HG02763 (cell line): Measurements from ENCODE around the gene GLOD4.
"Not testable (repeated sequence)": the region's sequence is repeated elsewhere in the genome, so short reads cannot be mapped to it uniquely, and the experiment has no call there.

ENCODE experiments used
- ATAC-seq: cut with Tn5 transposase; IDR thresholded peaks from one replicate; pipeline ENCODE4 v1.9.1; 2021; ENCODE audit warnings: mild to moderate bottlenecking, moderate library complexity; ENCODE audit not compliant: unreplicated experiment

Gene GLOD4

DNA sequence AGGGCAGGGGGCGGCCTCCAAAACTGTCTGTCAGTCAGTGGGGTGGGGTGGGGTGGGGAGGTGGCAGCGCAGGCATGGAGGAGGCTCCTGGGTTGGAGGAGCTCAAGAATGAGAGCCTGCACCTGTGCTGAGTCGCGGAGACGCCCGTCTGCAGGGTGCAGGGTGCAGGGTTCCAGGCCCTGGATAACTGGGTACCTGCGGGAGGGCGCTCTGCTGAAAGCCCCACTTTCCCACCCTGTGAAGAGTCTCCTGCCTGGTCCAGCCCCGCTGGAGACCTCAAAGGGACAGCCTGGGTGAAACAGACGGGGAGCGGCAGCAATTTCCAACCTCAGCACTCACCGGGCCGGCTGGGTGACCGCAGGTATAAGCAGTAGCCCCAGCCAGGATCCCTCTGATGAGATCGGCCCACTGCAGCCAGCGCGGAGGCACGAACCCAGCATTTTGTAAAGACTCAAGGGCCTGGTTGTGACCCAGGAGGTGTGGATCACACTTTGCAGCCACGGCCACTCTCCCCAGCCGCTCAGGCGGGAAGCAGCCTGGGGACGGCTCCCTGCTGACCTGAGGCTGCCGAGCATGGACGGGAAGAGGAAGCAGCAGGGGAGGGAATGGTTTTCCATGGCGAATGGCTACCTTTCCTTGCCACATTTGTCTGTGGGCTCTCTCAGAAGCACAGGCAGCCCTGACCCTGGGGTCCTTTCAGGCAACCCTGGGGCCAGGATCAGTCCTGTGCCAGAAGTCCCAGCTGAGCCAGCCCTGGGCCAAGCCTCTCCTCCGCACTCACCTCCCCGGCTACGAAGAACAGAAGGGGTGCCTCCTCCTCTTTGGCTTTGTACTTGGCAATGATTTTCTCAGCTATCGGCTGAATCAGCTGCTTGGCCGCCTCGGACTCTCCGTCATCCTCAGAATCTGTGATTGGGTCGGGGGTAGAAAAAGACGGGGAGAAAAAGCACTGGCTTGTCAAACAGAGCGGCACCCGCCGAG, 21.1 kb upstream of the GLOD4 start:
- ATAC-seq, result no peak

- no peak for ATAC-seq
Measured at GRCh38 chr17:802481-802880, 20.4 kb upstream of the GLOD4 start.

GRCh38 chr17:801660-802059, 19.6 kb upstream of the GLOD4 start:
- ATAC-seq, result no peak

GRCh38 chr17:800446-801242, 18.6 kb upstream of the GLOD4 start:
- no peak for ATAC-seq

DNA sequence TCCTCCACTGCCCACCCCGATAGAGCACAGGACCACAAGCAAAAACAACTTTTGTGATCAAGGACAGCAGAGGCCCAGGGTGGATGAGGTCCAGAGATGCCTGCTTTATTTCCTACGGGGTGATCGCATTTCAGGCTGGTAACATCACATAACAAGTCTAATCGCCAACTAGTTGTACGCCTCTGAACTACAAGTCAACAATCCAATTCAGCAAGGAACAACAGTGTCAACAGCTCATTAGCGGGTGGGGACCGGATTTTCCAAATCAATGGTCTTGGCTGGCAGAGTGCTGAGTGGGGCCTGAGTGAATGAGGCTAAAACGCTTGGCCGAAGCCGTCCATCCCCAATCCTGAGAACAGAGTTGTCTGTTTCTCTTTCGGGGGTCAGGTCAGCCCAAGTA, 17.2 kb upstream of the GLOD4 start:
- ATAC-seq, result no peak

DNA sequence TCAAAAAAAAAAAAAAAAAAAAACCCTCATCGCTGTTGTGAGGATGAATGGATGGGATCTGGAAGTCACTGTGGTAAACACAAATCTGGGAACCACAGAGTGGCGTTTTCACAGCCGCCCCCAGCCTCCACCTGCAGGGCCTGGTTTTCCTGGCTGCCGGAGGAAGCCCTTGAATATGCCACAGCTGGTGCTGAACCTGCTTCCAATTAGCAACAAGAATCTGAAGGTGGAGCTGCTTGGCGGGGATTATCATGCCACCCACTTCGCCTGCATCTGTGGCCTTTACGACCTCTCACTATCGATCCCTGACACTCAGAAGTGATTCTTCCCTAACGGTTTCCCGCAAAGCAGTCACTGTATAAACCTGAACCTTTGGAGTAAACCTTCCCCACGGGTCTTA, 16.2 kb upstream of the GLOD4 start:
- no peak for ATAC-seq

- no peak for ATAC-seq
Measured at GRCh38 chr17:797236-797840, 15.3 kb upstream of the GLOD4 start.

DNA sequence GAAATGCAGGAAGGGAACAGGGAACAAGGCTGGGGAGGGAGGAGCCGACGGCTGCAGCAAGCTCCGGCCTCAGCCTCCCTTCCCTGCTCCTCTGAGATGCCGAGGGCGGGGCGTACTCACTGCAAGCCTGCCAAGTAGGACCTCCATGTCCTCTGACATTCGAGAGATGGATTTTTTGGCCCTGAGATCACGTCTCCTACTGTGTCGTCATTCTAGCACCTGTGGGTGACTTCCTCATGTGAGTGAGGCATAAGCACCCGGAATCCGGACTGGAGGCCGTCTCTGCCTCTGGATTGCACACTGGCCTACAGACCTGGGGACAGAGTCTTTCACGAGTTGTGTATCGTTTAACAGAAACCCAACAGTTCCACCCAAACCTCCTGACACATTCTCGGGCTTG, 14.5 kb upstream of the GLOD4 start:
- no peak for ATAC-seq

DNA sequence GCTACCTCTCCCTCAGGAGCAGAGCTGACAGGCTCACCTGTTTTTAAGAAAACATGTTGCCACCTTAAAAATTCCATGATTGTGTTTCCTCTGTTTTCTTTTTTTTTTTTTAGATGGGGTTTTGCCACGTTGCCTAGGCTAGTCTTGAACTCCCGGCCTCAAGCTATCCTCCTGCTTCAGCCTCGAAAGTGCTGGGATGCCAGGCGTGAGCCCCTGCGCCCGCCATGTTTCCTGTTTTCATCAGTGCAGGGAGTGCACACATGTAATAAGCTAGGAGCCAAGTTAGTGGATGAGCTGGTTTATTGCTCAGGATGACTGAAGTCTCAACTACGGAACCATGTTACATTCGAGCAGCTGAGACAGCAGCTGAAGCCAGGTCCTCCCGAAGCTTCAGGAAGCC, 13.6 kb upstream of the GLOD4 start:
- ATAC-seq, result no peak

GRCh38 chr17:795276-795675, 13.2 kb upstream of the GLOD4 start:
- no peak for ATAC-seq

DNA sequence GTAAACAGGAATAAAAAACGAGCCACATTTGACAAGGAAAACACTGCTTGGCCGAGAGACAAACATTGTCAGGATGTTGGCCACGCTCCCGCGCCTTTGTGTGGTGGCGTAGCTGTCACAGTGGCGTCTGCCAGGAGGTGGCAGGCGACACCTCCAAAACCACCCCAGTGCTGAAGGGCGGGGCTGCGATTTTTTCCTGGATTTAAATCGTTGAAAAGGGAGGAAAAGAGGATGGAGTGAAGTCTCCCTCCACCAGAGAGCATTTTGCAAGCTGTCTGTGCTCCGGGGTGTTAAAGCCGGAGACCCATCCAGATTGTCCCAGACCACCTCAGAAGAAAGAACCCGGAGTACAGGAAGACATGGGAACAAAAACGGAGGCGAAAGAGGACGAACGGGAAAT, 12.8 kb upstream of the GLOD4 start:
- no peak for ATAC-seq

GRCh38 chr17:792277-792676, 10.2 kb upstream of the GLOD4 start:
- ATAC-seq, result no peak

DNA sequence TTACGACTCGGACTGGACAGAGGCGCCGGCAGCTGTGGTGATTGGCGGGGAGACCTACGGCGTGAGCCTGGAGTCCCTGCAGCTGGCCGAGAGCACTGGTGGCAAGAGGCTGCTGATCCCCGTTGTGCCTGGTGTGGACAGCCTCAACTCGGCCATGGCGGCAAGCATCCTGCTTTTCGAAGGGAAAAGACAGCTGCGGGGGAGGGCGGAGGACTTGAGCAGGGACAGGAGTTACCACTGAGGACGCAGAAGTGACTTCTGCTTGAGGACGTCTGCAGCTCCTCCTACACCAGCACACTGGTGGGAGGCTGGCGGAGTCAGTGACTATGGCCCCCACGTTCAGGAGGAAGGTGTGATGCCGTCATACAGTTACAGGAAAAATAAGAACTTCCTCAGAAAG, 9.7 kb upstream of the GLOD4 start:
- no peak for ATAC-seq

- not testable (repeated sequence) for ATAC-seq
Measured at GRCh38 chr17:790874-791247, 8.8 kb upstream of the GLOD4 start.

DNA sequence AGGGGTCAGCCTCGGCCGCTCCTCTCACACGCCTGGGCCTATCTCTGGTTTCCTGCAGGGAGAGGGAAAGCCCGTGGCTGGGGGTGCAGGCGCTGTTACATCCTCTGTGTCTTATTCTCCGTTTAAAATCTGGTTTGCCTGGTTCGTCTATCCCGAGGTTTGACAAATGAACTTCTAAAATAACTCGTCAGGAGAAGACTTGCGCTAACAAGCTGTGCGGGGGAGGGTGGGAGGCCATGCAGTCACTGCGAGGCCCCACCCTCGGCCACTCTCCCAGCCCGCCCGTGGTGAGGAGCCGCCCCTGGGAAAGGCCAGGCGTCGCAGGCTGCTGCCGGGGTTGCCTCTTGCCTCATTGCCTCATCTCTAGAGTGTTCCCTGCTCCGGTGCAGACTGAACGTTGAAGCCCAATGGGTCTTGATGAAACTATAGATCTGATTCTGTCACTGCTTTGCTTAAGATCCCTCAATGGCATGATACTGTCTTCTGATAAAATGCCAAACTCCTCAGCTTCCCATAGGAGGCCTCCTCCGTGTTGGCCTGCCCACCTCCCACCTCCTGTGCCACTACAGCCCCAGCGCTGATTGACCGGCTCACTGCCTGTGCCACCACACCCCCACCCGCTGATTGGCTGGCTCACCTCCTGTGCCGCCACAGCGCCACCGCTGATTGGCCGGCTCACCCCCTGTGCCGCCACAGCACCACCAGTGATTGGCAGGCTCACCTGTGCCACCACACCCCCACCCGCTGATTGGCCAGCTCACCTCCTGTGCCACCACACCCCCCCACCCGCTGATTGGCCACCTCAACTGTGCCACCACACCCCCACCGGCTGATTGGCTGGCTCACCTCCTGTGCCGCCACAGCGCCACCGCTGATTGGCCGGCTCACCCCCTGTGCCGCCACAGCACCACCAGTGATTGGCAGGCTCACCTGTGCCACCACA, 8.1 kb upstream of the GLOD4 start:
- not testable (repeated sequence) for ATAC-seq

GRCh38 chr17:789160-789840, 7.2 kb upstream of the GLOD4 start:
- ATAC-seq, result no peak

GRCh38 chr17:788551-788950, 6.5 kb upstream of the GLOD4 start:
- ATAC-seq, result no peak

- ATAC-seq, result no peak
Measured at GRCh38 chr17:787641-788221, 5.7 kb upstream of the GLOD4 start.

GRCh38 chr17:785901-786300, 3.8 kb upstream of the GLOD4 start:
- ATAC-seq, result not testable (repeated sequence)

GRCh38 chr17:784143-784542, 2.1 kb upstream of the GLOD4 start:
- no peak for ATAC-seq
